ENCODE results near the gene PKDCC.

GRCh38 chr2:42041377-42042127 is 6.3 kb upstream of the PKDCC start:
- TF ChIP-seq POLR2A (IDR thresholded peaks at IDR 0.05): no peak
- TF ChIP-seq, protein P1, sequence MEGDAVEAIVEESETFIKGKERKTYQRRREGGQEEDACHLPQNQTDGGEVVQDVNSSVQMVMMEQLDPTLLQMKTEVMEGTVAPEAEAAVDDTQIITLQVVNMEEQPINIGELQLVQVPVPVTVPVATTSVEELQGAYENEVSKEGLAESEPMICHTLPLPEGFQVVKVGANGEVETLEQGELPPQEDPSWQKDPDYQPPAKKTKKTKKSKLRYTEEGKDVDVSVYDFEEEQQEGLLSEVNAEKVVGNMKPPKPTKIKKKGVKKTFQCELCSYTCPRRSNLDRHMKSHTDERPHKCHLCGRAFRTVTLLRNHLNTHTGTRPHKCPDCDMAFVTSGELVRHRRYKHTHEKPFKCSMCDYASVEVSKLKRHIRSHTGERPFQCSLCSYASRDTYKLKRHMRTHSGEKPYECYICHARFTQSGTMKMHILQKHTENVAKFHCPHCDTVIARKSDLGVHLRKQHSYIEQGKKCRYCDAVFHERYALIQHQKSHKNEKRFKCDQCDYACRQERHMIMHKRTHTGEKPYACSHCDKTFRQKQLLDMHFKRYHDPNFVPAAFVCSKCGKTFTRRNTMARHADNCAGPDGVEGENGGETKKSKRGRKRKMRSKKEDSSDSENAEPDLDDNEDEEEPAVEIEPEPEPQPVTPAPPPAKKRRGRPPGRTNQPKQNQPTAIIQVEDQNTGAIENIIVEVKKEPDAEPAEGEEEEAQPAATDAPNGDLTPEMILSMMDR (IDR thresholded peaks at IDR 0.05): no peak

All from suprapubic skin (tissue), 3 donors.